ENCODE results near the gene PPARD. TPM values are rescaled to one million over a fixed set of nuclear protein-coding genes. Genes with fewer than 3 reads are reported as not detected.

Gene PPARD
- total RNA-seq, 2 donors from 2014 or later, result 11.0 to 14.8 TPM

GRCh38 chr6:35468181-35468979 lies 126.0 kb downstream of the PPARD start, which contains the start of gene RPL10A:
TSS of gene RPL10A (plus strand) at chr6:35468401. CDS start at chr6:35468435, 34 bp downstream.
- peak within 1 kb of the TSS; percentile 87 to 88 for H3K27ac ChIP-seq
- TF ChIP-seq, protein P1, sequence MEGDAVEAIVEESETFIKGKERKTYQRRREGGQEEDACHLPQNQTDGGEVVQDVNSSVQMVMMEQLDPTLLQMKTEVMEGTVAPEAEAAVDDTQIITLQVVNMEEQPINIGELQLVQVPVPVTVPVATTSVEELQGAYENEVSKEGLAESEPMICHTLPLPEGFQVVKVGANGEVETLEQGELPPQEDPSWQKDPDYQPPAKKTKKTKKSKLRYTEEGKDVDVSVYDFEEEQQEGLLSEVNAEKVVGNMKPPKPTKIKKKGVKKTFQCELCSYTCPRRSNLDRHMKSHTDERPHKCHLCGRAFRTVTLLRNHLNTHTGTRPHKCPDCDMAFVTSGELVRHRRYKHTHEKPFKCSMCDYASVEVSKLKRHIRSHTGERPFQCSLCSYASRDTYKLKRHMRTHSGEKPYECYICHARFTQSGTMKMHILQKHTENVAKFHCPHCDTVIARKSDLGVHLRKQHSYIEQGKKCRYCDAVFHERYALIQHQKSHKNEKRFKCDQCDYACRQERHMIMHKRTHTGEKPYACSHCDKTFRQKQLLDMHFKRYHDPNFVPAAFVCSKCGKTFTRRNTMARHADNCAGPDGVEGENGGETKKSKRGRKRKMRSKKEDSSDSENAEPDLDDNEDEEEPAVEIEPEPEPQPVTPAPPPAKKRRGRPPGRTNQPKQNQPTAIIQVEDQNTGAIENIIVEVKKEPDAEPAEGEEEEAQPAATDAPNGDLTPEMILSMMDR (IDR thresholded peaks at IDR 0.05), result peak; percentile 90 to 96
- peak within 1 kb of the TSS; percentile 77 to 80 for H3K4me3 ChIP-seq
- H3K9me3 ChIP-seq, result no peaks in the 10 kb centered on the region
- no peaks in the 10 kb centered on the region for H3K27me3 ChIP-seq
- peaks cover 0 to 34% of the 10 kb centered on the region in 2 donors for H3K4me1 ChIP-seq
- H3K36me3 ChIP-seq, result peaks cover 36% of the 10 kb centered on the region
- DNase-seq (ENCODE audit: low spot score), result peak; percentile 95

GRCh38 chr6:35468980-35469750 lies 126.8 kb downstream of the PPARD start:
- Histone ChIP-seq H3K4me1 (peaks cover 0 to 34% of the 10 kb centered on the region in 2 donors), H3K36me3 (peaks cover 36% of the 10 kb centered on the region), H3K4me3 (peak overlapping the region; percentile 77 to 80), H3K9me3 (no peaks in the 10 kb centered on the region), H3K27me3 (no peaks in the 10 kb centered on the region), H3K27ac (peak overlapping the region; percentile 87 to 88)
- TF ChIP-seq, protein P1 (IDR thresholded peaks at IDR 0.05), result no peak
- DNase-seq (ENCODE audit: low spot score), result no peak

GRCh38 chr6:35469751-35470662 lies 127.6 kb downstream of the PPARD start:
- Histone ChIP-seq H3K4me1 (peaks cover 0 to 34% of the 10 kb centered on the region in 2 donors), H3K9me3 (no peaks in the 10 kb centered on the region), H3K36me3 (peaks cover 42% of the 10 kb centered on the region)

DNA sequence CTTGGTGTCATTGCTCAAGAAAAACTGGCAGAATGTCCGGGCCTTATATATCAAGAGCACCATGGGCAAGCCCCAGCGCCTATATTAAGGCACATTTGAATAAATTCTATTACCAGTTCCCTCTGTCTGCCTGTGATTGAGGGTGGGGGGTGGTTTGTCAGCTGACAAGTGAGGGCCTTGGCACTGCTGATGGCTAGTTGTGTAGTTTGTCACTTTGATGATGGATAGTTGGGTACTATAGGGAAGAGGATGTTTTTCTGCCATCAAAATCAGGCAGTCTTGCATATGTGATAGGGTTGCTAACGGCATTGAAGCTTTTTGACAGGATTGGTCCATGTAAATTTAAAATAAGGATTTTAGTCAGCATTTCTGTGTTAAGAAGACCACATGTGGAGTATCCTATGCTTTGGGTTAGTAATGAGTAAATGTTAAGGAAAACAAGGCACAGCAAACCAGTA lies 128.3 kb downstream of the PPARD start:
- no peak for DNase-seq (ENCODE audit: low spot score)
- Histone ChIP-seq H3K4me1 (peaks cover 0 to 34% of the 10 kb centered on the region in 2 donors), H3K27me3 (no peaks in the 10 kb centered on the region), H3K4me3 (no peak overlapping the region), H3K36me3 (peaks cover 49% of the 10 kb centered on the region), H3K27ac (peak overlapping the region in 1 of 2 donors; percentile 88), H3K9me3 (no peaks in the 10 kb centered on the region)
- TF ChIP-seq, protein P1 (IDR thresholded peaks at IDR 0.05), result no peak

More at GRCh38 chr6:35469751-35470662, 127.6 kb downstream of the PPARD start:
- Histone ChIP-seq H3K27me3 (no peaks in the 10 kb centered on the region), H3K4me3 (peak overlapping the region; percentile 77 to 80), H3K27ac (peak overlapping the region in 1 of 2 donors; percentile 88)
- TF ChIP-seq, protein P1 (IDR thresholded peaks at IDR 0.05), result no peak
- DNase-seq (ENCODE audit: low spot score), result no peak

DNA sequence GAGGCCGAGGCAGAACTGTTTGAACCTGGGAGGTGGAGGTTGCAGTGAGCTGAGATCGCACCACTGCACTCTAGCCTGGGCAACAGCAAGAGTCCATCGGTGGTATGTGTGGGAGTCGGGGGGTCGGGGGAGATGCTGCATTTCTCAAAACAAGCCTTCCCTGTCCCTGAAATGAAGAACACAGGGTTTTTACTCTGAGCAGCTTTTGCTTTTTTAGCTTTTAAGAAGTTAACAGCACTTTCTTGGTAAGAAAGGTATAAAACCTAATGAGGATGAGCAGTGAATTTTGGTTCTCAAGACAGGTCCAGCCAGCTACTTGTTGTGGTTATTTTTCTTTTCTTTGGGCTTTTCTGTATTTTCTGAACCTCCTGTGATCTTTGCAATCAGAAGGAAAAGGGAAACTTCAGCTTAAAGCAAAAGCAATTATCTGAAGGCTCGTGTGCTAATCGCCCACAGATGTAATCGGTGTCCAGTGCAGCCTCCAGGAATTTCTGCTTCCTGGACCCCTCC lies 129.5 kb downstream of the PPARD start:
- DNase-seq (ENCODE audit: low spot score), result no peak
- TF ChIP-seq, protein P1 (IDR thresholded peaks at IDR 0.05), result no peak
- H3K4me1 ChIP-seq, result peaks cover 0 to 34% of the 10 kb centered on the region in 2 donors
- H3K27me3 ChIP-seq, result no peaks in the 10 kb centered on the region
- no peak overlapping the region for H3K4me3 ChIP-seq
- H3K9me3 ChIP-seq, result no peaks in the 10 kb centered on the region
- H3K27ac ChIP-seq, result peak overlapping the region in 1 of 2 donors; percentile 0
- H3K36me3 ChIP-seq, result peaks cover 50% of the 10 kb centered on the region
